OCI-LY3 (cell line): Measurements from ENCODE around the gene KCNIP1.

Experiments
- H2AFZ ChIP-seq: fragments of 200-600, 300-600 bp; shearing (Covaris generic); 2 replicates; pipeline ENCODE4 v1.6.0; 2014; ENCODE audit warnings: antibody characterized with exemption, low read depth, low read length
- H3K27ac ChIP-seq: fragments of 200-600, 300-600 bp; sonication (generic); 2 replicates; pipeline ENCODE4 v1.5.1; 2014; ENCODE audit warnings: mild to moderate bottlenecking, low read length, moderate library complexity, mixed read lengths
- H3K27me3 ChIP-seq: fragments of 200-600, 300-600 bp; sonication (generic); 2 replicates; pipeline ENCODE4 v1.6.1; 2014; ENCODE audit warnings: low read depth, low read length, mixed read lengths
- H3K36me3 ChIP-seq: fragments of 200-600, 300-600 bp; sonication (generic); replicated peaks from 2 replicates; pipeline ENCODE3; 2014; ENCODE audit warnings: low read depth, low read length, mixed read lengths
- H3K4me1 ChIP-seq: fragments of 300-600, 200-600 bp; sonication (generic); 2 replicates; pipeline ENCODE4 v1.6.1; 2014; ENCODE audit warnings: low read length, mixed read lengths
- H3K4me2 ChIP-seq: fragments of 200-600, 300-600 bp; sonication (generic); 2 replicates; pipeline ENCODE4 v1.6.1; 2014; ENCODE audit warnings: low read length, mixed read lengths
- H3K4me3 ChIP-seq: fragments of 300-600, 200-600 bp; sonication (generic); 2 replicates; pipeline ENCODE4 v1.5.1; 2014; ENCODE audit warnings: antibody characterized with exemption, mild to moderate bottlenecking, low read length, moderate library complexity
- H3K79me2 ChIP-seq: fragments of 300-600, 200-600 bp; shearing (Covaris generic); 2 replicates; pipeline ENCODE4 v1.6.1; 2014; ENCODE audit warnings: mild to moderate bottlenecking, low read length, mixed read lengths
- H3K9ac ChIP-seq: fragments of 300-600, 200-600 bp; shearing (Covaris generic); 2 replicates; pipeline ENCODE4 v1.6.0; 2014; ENCODE audit warnings: mild to moderate bottlenecking, low read length, moderate library complexity
- H3K9me3 ChIP-seq: fragments of 200-600, 300-600 bp; shearing (Covaris generic); 2 replicates; pipeline ENCODE4 v1.6.1; 2014; ENCODE audit warnings: low read length, mixed read lengths; ENCODE audit not compliant: insufficient read depth
- H4K20me1 ChIP-seq: fragments of 200-600, 300-600 bp; sonication (generic); 2 replicates; pipeline ENCODE4 v1.6.1; 2016; ENCODE audit warnings: low read length, mixed read lengths; ENCODE audit not compliant: insufficient read depth
- EZH2phosphoT487 ChIP-seq: fragments of 200-600 bp; shearing (Covaris generic); IDR thresholded peaks from 2 replicates; pipeline ENCODE4 v1.6.1; 2018; ENCODE audit warnings: antibody characterized with exemption, mixed run types, low read depth
- TF ChIP-seq, protein P1 (sequence below): fragments of 200-600, 300-600 bp; sonication (generic); IDR thresholded peaks from 2 replicates; pipeline ENCODE4 v1.5.1; 2014; ENCODE audit warnings: antibody characterized with exemption, low read length, low read depth

The KCNIP1 gene

DNA sequence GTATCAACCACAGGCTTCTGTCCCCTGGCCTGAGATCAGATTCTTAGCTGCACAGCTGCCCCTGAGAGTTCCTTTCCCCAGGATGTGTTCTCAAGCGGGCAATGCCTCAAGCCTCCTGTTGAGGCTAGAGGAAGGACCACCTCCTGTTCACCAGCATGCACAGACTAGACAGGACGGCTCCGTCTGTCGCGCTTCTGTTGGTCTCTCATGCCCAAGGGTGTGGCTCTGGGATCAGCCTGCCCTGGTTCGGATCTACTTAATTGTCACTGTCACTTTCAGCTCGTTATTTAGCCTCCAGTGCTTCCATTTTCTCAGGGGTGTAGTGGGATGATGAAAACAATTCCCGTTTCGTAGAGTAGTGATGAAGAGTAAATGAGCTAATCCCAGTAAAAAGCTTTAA lies 103.1 kb downstream of the KCNIP1 start:
- Histone ChIP-seq H3K27ac (no peak overlapping the region), H3K36me3 (no peaks in the 10 kb centered on the region), H3K9ac (no peak overlapping the region), H3K9me3 (no peaks in the 10 kb centered on the region), H4K20me1 (no peaks in the 10 kb centered on the region), H3K4me2 (no peak overlapping the region), H3K4me3 (no peak overlapping the region), H2AFZ (no peak overlapping the region), H3K79me2 (no peaks in the 10 kb centered on the region), H3K4me1 (peaks cover 29% of the 10 kb centered on the region), H3K27me3 (peaks cover 3% of the 10 kb centered on the region; the same call in 1 of the 2 replicates)
- TF ChIP-seq, protein P1, sequence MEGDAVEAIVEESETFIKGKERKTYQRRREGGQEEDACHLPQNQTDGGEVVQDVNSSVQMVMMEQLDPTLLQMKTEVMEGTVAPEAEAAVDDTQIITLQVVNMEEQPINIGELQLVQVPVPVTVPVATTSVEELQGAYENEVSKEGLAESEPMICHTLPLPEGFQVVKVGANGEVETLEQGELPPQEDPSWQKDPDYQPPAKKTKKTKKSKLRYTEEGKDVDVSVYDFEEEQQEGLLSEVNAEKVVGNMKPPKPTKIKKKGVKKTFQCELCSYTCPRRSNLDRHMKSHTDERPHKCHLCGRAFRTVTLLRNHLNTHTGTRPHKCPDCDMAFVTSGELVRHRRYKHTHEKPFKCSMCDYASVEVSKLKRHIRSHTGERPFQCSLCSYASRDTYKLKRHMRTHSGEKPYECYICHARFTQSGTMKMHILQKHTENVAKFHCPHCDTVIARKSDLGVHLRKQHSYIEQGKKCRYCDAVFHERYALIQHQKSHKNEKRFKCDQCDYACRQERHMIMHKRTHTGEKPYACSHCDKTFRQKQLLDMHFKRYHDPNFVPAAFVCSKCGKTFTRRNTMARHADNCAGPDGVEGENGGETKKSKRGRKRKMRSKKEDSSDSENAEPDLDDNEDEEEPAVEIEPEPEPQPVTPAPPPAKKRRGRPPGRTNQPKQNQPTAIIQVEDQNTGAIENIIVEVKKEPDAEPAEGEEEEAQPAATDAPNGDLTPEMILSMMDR: no peak
- no peak for TF ChIP-seq EZH2phosphoT487

DNA sequence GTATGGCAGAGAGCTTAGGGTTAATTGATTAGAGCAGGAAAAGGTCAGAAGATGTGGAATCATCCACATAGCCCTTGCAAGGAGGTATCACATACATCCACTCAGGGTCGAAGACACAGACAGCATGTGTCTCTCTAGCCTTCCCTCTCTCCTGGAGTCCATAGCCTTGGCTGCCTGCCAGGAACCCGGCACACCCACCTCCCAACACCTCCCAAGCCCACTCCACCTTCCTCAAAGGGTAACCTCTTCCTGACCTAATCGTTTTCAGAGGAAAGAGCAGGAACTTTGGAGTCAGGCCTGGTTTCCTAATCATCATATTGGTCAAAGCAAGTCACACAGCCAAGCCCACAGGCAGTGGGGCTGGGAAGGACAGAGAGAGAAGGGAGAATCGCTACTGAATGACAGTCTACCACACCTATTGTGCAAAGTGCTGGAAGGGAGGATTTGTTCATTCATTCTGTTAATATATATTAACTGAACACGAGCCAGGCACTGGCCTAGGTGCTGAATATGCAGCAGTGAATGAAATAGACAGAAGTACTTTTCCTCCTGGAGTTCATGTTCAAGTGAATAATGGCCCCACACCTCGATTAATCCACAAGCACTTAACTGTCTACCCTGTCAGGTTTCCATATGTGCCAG lies 107.8 kb downstream of the KCNIP1 start:
- Histone ChIP-seq H2AFZ (no peak overlapping the region), H4K20me1 (no peaks in the 10 kb centered on the region), H3K36me3 (no peaks in the 10 kb centered on the region), H3K4me2 (no peak overlapping the region), H3K9me3 (no peaks in the 10 kb centered on the region), H3K4me3 (no peak overlapping the region), H3K9ac (no peak overlapping the region), H3K4me1 (peaks cover 12% of the 10 kb centered on the region), H3K27me3 (peaks cover 9% of the 10 kb centered on the region; the same call in 1 of the 2 replicates), H3K27ac (no peak overlapping the region), H3K79me2 (no peaks in the 10 kb centered on the region)
- TF ChIP-seq, protein P1: no peak
- no peak for TF ChIP-seq EZH2phosphoT487

DNA sequence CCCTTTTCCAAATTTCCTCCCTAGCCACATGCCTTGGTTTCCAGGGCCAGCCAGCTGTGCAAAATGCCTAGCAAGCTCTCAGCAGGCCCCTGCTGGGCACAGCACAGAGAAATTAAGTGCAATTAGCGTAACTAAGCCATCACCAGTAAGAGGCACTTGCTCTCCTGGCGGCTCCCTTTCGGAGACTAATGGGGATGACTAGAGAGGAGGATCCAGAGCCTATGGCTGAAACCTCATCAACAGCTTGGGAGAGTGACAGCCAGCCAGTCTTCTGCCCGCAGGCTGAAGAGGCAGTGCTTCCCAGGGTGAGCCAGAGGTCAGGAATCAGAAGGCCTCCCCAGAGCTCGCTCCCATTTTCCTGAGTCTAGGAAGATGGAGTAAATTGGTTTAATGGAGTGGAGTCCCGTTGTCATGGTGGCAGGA lies 108.4 kb downstream of the KCNIP1 start:
- no peak for TF ChIP-seq EZH2phosphoT487
- TF ChIP-seq, protein P1: no peak
- no peak overlapping the region for H2AFZ ChIP-seq
- H3K36me3 ChIP-seq: no peaks in the 10 kb centered on the region
- no peak overlapping the region for H3K9ac ChIP-seq
- no peak overlapping the region for H3K4me3 ChIP-seq
- no peaks in the 10 kb centered on the region for H3K9me3 ChIP-seq
- no peak overlapping the region for H3K27ac ChIP-seq
- H3K27me3 ChIP-seq: peaks cover 9% of the 10 kb centered on the region; the same call in 1 of the 2 replicates
- H3K79me2 ChIP-seq: no peaks in the 10 kb centered on the region
- no peak overlapping the region for H3K4me2 ChIP-seq
- peaks cover 12% of the 10 kb centered on the region for H3K4me1 ChIP-seq
- H4K20me1 ChIP-seq: no peaks in the 10 kb centered on the region

DNA sequence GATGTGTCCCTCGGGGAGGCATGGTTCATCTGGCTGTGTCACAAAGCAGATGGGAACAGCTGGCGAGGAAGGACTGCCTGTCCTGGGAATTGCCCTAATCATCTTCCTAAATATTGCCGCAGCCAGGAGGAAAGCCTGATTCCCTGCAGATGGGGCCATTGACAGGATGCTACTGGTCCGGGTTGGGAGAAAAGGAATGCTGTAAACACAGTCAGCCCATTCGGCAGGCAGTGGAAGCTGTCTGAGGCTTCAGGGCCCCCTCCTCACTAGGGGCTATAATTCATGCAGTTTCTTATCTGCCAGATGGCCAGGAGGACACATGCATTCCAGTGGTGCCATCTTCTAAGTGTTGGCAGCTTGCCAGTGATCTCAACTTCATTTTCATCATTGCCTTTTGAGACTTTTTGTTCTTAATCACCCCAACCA lies 110.3 kb downstream of the KCNIP1 start:
- TF ChIP-seq, protein P1: no peak
- TF ChIP-seq EZH2phosphoT487: no peak
- Histone ChIP-seq H3K79me2 (no peaks in the 10 kb centered on the region), H3K4me2 (no peak overlapping the region), H3K9ac (no peak overlapping the region), H3K36me3 (no peaks in the 10 kb centered on the region), H3K27me3 (peaks cover 15% of the 10 kb centered on the region; the same call in 1 of the 2 replicates), H3K4me3 (no peak overlapping the region), H2AFZ (no peak overlapping the region), H3K27ac (no peak overlapping the region), H3K9me3 (no peaks in the 10 kb centered on the region), H3K4me1 (peaks cover 22% of the 10 kb centered on the region), H4K20me1 (no peaks in the 10 kb centered on the region)
